NCI-H1436 treated with DMSO at 0.1 percent for 48 hours (cell line): ENCODE results near the gene MLLT11.
A peak's percentile ranks its signal among the peaks of the same experiment; 100 is the strongest.
"Not testable (repeated sequence)": the region's sequence is repeated elsewhere in the genome, so short reads cannot be mapped to it uniquely, and the experiment has no call there.

Experiments
- DNase-seq: peaks from one replicate; lab custom pipeline; 2025; lab: John Stamatoyannopoulos, UW

MLLT11 gene

GRCh38 chr1:151056149-151056548 is 4.0 kb upstream of the MLLT11 start:
- DNase-seq, result no peak

GRCh38 chr1:151058692-151059091 is 1.5 kb upstream of the MLLT11 start:
- no peak for DNase-seq

GRCh38 chr1:151059109-151060006 is 839 bp upstream of the MLLT11 start, which contains the start of gene CDC42SE1:
CDC42SE1 (minus strand) TSS chr1:151059622; CDS start chr1:151055730, 3,892 bp downstream.
- DNase-seq, result peak; percentile 40

GRCh38 chr1:151060657-151061421 is 642 bp downstream of the MLLT11 start:
- no peak for DNase-seq

GRCh38 chr1:151061704-151062103 is 1.5 kb downstream of the MLLT11 start:
- DNase-seq, result no peak

- DNase-seq, result no peak
These were observed 2.7 kb downstream of the MLLT11 start for GRCh38 chr1:151062741-151063371.

- DNase-seq, result no peak
These were observed 5.0 kb downstream of the MLLT11 start for GRCh38 chr1:151065089-151065645.

- DNase-seq, result no peak
These were observed 7.0 kb downstream of the MLLT11 start for GRCh38 chr1:151067185-151067584.

GRCh38 chr1:151069103-151069486 is 8.9 kb downstream of the MLLT11 start:
- no peak for DNase-seq

GRCh38 chr1:151070474-151071276 is 10.5 kb downstream of the MLLT11 start, which contains the start of gene GABPB2:
GABPB2 (plus strand) TSS chr1:151070761; CDS start chr1:151088190, 17,429 bp downstream.
- peak; percentile 80 for DNase-seq

GRCh38 chr1:151072224-151072623 is 12.0 kb downstream of the MLLT11 start:
- no peak for DNase-seq

- DNase-seq, result no peak
These were observed 25.9 kb downstream of the MLLT11 start for GRCh38 chr1:151085953-151086559.

GRCh38 chr1:151097426-151097825 is 37.2 kb downstream of the MLLT11 start:
- not testable (repeated sequence) for DNase-seq

- no peak for DNase-seq
These were observed 37.9 kb downstream of the MLLT11 start for GRCh38 chr1:151098126-151098525.

GRCh38 chr1:151104630-151105029 is 44.4 kb downstream of the MLLT11 start:
- no peak for DNase-seq

- DNase-seq, result no peak
These were observed 46.7 kb downstream of the MLLT11 start for GRCh38 chr1:151106894-151107293.

- DNase-seq, result no peak
These were observed 48.1 kb downstream of the MLLT11 start for GRCh38 chr1:151108331-151108730.

- no peak for DNase-seq
These were observed 53.7 kb downstream of the MLLT11 start for GRCh38 chr1:151113877-151114276.
